Measurements from ENCODE around the gene RNF126. TPM values are rescaled to one million over a fixed set of nuclear protein-coding genes. Genes with fewer than 3 reads are reported as not detected.

RNF126 gene
- total and polyA plus RNA-seq, 2 of the 4 experiments (the other 2 are of a cell fraction): 7.0 to 27.4 TPM

- Histone ChIP-seq H3K79me1 (ENCODE audit: low read depth in 1 of 2, low read length in 2 of 2) (peaks cover 0 to 7% of the 10 kb centered on the region in 2 experiments; a peak in 3 of 4 replicates), H3K18ac (ENCODE audit: low read depth, low read length) (no peak overlapping the region), H3K56ac (ENCODE audit: extremely low read depth, insufficient read depth, low read length) (no peak overlapping the region), H2BK5ac (ENCODE audit: low read depth, low read length, poor library complexity, severe bottlenecking) (no peak overlapping the region), H3K27ac (ENCODE audit: insufficient read depth, low read length) (no peak overlapping the region), H3K9me3 (ENCODE audit: control insufficient read depth, insufficient read depth, low read length) (no peaks in the 10 kb centered on the region), H4K20me1 (ENCODE audit: insufficient read depth, low read length) (no peaks in the 10 kb centered on the region), H2AK9ac (replicated peaks; ENCODE audit: low read depth, low read length, poor library complexity) (peak overlapping the region; percentile 60), H3K14ac (replicated peaks; ENCODE audit: low read depth, low read length) (no peak overlapping the region), H3K23ac (ENCODE audit: low read depth, low read length) (no peak overlapping the region), H3K36me3 (ENCODE audit: control insufficient read depth, insufficient read depth, low read length) (peaks cover under 1% of the 10 kb centered on the region; the same call in 1 of the 2 replicates), H2BK20ac (ENCODE audit: low read depth, low read length) (no peak overlapping the region), H3K27me3 (ENCODE audit: control insufficient read depth, insufficient read depth, low read length) (no peaks in the 10 kb centered on the region), H2AK5ac (ENCODE audit: low read depth, low read length) (no peak overlapping the region; the same call in none of the 2 replicates), H2AFZ (replicated peaks; ENCODE audit: low read length, poor library complexity) (peak overlapping the region; percentile 80), H4K5ac (ENCODE audit: low read depth, low read length) (no peak overlapping the region), H3K4ac (ENCODE audit: low read depth, low read length) (no peak overlapping the region), H3K4me1 (ENCODE audit: control insufficient read depth, insufficient read depth, low read length) (peaks cover 7% of the 10 kb centered on the region), H2BK120ac (ENCODE audit: low read depth, low read length) (no peak overlapping the region), H4K8ac (ENCODE audit: low read depth in 2 of 2, low read length in 2 of 2) (no peak overlapping the region), H3K4me2 (ENCODE audit: low read depth, low read length) (peak overlapping the region; percentile 92; the same call in 1 of the 2 replicates), H3K4me3 (ENCODE audit: insufficient read depth, low read depth, low read length) (0 out of 2 replicates have a peak overlapping the region, but pooled peaks have one; percentile 32), H4K91ac (ENCODE audit: insufficient read depth, low read depth, low read length) (no peak overlapping the region; the same call in 1 of the 2 replicates), H3K9ac (ENCODE audit: low read depth, low read length) (no peak overlapping the region), H2BK15ac (ENCODE audit: low read depth, low read length) (no peak overlapping the region), H3K9me1 (ENCODE audit: insufficient read depth, low read length) (no peaks in the 10 kb centered on the region)
- ChIA-PET CTCF (no interaction called here), POLR2A (ENCODE audit: unreplicated experiment) (no interaction called here)
- BruUV-seq (replicated peaks): no TSS peak
- TF ChIP-seq CTCF (conservative IDR thresholded peaks at IDR 0.05; ENCODE audit: low read depth, low read length) (no peak), SMC3 (IDR thresholded peaks at IDR 0.05; ENCODE audit: low read depth, low read length) (no peak), USF2 (IDR thresholded peaks at IDR 0.05; ENCODE audit: low read depth, low read length) (no peak), CHD1 (IDR thresholded peaks at IDR 0.05; ENCODE audit: low read depth, low read length) (no peak), ELK1 (IDR thresholded peaks at IDR 0.05; ENCODE audit: borderline replicate concordance, low read depth, low read length) (no peak), MAZ (IDR thresholded peaks at IDR 0.05; ENCODE audit: borderline replicate concordance, low read depth, low read length) (no peak), FOS (IDR thresholded peaks at IDR 0.05; ENCODE audit: low read depth, low read length) (no peak), CEBPB (IDR thresholded peaks at IDR 0.05; ENCODE audit: low read depth, low read length) (no peak), POLR2A (IDR thresholded peaks at IDR 0.05; ENCODE audit: low read depth, low read length) (no peak)
- intact Hi-C loops (cut with micrococcal nuclease) (no loop called here), dilution Hi-C loops (cut with HindIII; ENCODE audit: low sequenced_read_pairs, unreplicated experiment) (no loop called here), in situ Hi-C loops (cut with MboI; ENCODE audit: low sequenced_read_pairs) (no loop called here)
- DNase-seq (no peak), ATAC-seq (ENCODE audit: low read depth) (no peak)
- WGBS, 2 experiments (ENCODE audit: extremely low coverage in 2 of 2, insufficient read length in 1 of 2): 57% methylated on average over 2 of the region's 17 CpGs; no CpG with 5 or more reads in 1 of the 2 experiments
These were observed 24.1 kb downstream of the RNF126 start for GRCh38 chr19:638906-639252.
